Skeletal muscle tissue (tissue), 4 donors: ENCODE measurements around the gene LRRC56. TPM values are rescaled to one million over a fixed set of nuclear protein-coding genes. Genes with fewer than 3 reads are reported as not detected.
"Not testable (repeated sequence)": the region's sequence is repeated elsewhere in the genome, so short reads cannot be mapped to it uniquely, and the experiment has no call there.

Experiments used
- H3K27ac ChIP-seq: one replicate; pipeline ENCODE4 v1.7.0; 2013; ENCODE audit warnings: mild to moderate bottlenecking, low read depth, low read length, inconsistent platforms
- H3K27me3 ChIP-seq, 3 donors: one replicate each; pipeline ENCODE4 v1.7.0; 2013; ENCODE audit warnings: low read length in 3 of 3; ENCODE audit not compliant: control insufficient read depth in 3 of 3, insufficient read depth in 3 of 3
- H3K36me3 ChIP-seq, 3 donors: one replicate each; pipeline ENCODE4 v1.7.0; 2013; ENCODE audit warnings: low read length in 3 of 3; ENCODE audit not compliant: control insufficient read depth in 3 of 3, insufficient read depth in 3 of 3
- H3K4me1 ChIP-seq, 3 donors: one replicate each; pipeline ENCODE4 v1.7.0; 2013; ENCODE audit warnings: low read length in 3 of 3, mild to moderate bottlenecking in 3 of 3; ENCODE audit not compliant: control insufficient read depth in 3 of 3, insufficient read depth in 3 of 3
- H3K4me3 ChIP-seq, 3 donors: one replicate each; pipeline ENCODE4 v1.7.0; 2013; ENCODE audit warnings: low read length in 3 of 3
- H3K9ac ChIP-seq, 3 donors: one replicate each; pipeline ENCODE4 v1.7.0; 2013; ENCODE audit warnings: low read length in 3 of 3, mild to moderate bottlenecking in 3 of 3, moderate library complexity in 2 of 3, low read depth in 1 of 3
- H3K9me3 ChIP-seq, 3 donors: one replicate each; pipeline ENCODE4 v1.7.0; 2013; ENCODE audit warnings: low read length in 3 of 3; ENCODE audit not compliant: control insufficient read depth in 3 of 3
- total RNA-seq: library from RNA; depleted of rRNA; stranded (reverse); fragments of >200 nt; gene quantifications from one replicate; pipeline ENCODE4 v1.2.3, GENCODE V29; 2014
- donor health status: Osteomylitis.

Gene LRRC56
- total RNA-seq, 1 donor from 2014 or later: under 0.01 TPM

DNA sequence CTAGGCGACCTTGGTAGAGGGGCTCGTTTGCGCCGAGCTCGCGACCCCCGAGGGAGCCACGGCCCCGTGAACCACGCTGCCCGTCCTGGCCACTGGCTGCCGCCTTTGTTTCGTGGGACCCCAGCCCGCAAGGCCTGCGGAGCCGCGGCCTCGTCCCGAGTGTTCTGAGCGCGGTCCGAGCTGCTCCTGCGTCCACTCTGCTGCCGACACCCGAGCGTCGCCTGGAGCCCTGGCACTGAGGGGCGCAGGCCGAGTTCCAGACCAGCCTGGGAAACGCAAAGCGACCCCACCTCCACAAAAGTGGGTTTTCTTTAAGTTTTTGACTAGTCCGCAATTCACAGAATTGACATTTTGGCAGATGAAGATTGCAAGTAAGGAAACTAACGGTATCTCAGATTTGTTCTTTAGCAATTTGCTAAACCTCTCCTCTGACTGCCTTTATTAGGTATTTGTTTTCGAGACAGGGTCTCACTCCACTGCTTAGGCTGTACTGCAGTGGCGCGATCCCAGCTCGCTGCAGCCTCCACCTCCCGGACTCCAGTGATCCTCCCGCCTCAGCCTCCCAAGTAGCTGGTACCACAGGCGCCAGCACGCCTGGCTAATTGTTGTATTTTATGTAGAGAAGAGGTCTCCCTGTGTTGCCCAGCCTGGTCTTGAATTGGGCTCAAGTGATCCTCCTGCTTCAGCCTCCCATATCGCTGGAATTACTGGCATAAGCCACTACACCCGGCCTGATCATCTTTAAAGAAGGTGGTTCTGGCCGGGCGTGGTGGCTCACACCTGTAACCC lies 29.4 kb upstream of the LRRC56 start:
- Histone ChIP-seq H3K4me1 (peaks cover 30 to 40% (median 34%) of the 10 kb centered on the region in 3 donors), H3K9me3 (no peaks in the 10 kb centered on the region), H3K36me3 (peaks cover 6 to 8% (median 7%) of the 10 kb centered on the region in 3 donors), H3K27me3 (no peaks in the 10 kb centered on the region), H3K27ac (peak overlapping the region; percentile 100), H3K4me3 (peak overlapping the region; percentile 38 to 91 (median 67)), H3K9ac (peak overlapping the region; percentile 65 to 77 (median 70))

- Histone ChIP-seq H3K9ac (no peak overlapping the region), H3K9me3 (no peaks in the 10 kb centered on the region), H3K27ac (no peak overlapping the region), H3K36me3 (peaks cover 7 to 8% (median 8%) of the 10 kb centered on the region in 3 donors), H3K4me3 (no peak overlapping the region), H3K4me1 (peaks cover 23 to 30% (median 27%) of the 10 kb centered on the region in 3 donors), H3K27me3 (no peaks in the 10 kb centered on the region)
These were observed 28.4 kb upstream of the LRRC56 start for GRCh38 chr11:508956-509355.

- Histone ChIP-seq H3K9me3 (no peaks in the 10 kb centered on the region), H3K27me3 (no peaks in the 10 kb centered on the region), H3K36me3 (peaks cover 7 to 8% (median 8%) of the 10 kb centered on the region in 3 donors), H3K4me1 (peaks cover 0 to 2% (median 0%) of the 10 kb centered on the region in 3 donors), H3K9ac (no peak overlapping the region), H3K27ac (no peak overlapping the region), H3K4me3 (no peak overlapping the region)
These were observed 24.3 kb upstream of the LRRC56 start for GRCh38 chr11:512761-513595.

DNA sequence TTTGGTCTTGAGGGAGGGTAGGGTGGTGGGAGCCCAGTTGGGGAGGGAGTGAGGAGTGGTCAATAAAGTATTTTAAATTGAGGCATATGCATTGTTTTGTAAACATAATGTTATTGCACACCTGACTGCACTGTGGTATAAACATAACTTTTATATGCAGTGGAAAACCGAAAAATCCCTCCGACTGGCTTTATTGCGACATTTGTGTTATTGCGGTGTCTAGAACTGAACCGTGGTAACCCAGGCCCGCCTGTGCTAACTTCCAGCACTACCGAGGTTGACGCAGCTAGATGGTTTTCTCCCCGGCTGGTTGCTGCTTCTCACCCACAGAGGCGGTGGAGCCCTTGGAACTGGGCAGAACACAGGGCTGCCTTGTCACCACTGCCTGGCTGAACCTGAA lies 22.7 kb upstream of the LRRC56 start:
- peaks cover 0 to 4% (median 2%) of the 10 kb centered on the region in 3 donors for H3K4me1 ChIP-seq
- H3K4me3 ChIP-seq: no peak overlapping the region
- H3K27ac ChIP-seq: no peak overlapping the region
- peaks cover 0 to 6% (median 3%) of the 10 kb centered on the region in 3 donors for H3K36me3 ChIP-seq
- no peaks in the 10 kb centered on the region for H3K9me3 ChIP-seq
- no peaks in the 10 kb centered on the region for H3K27me3 ChIP-seq
- H3K9ac ChIP-seq: no peak overlapping the region

- H3K27ac ChIP-seq: no peak overlapping the region
- no peaks in the 10 kb centered on the region for H3K27me3 ChIP-seq
- peaks cover 0 to 6% (median 0%) of the 10 kb centered on the region in 3 donors for H3K36me3 ChIP-seq
- no peaks in the 10 kb centered on the region for H3K9me3 ChIP-seq
- H3K4me3 ChIP-seq: no peak overlapping the region
- H3K4me1 ChIP-seq: peaks cover 0 to 4% (median 2%) of the 10 kb centered on the region in 3 donors
- no peak overlapping the region for H3K9ac ChIP-seq
These were observed 22.2 kb upstream of the LRRC56 start for GRCh38 chr11:515131-515530.

- Histone ChIP-seq H3K9ac (no peak overlapping the region), H3K9me3 (no peaks in the 10 kb centered on the region), H3K4me3 (no peak overlapping the region), H3K36me3 (peaks cover 0 to 5% (median 0%) of the 10 kb centered on the region in 3 donors), H3K27ac (no peak overlapping the region), H3K4me1 (peaks cover 0 to 4% (median 2%) of the 10 kb centered on the region in 3 donors), H3K27me3 (no peaks in the 10 kb centered on the region)
These were observed 20.9 kb upstream of the LRRC56 start for GRCh38 chr11:516400-516799.

- not testable (repeated sequence) for H3K9me3 ChIP-seq, H3K4me3 ChIP-seq, H3K27me3 ChIP-seq, H3K36me3 ChIP-seq, H3K27ac ChIP-seq, H3K9ac ChIP-seq, H3K4me1 ChIP-seq
These were observed 20.2 kb upstream of the LRRC56 start for GRCh38 chr11:516918-517685.

DNA sequence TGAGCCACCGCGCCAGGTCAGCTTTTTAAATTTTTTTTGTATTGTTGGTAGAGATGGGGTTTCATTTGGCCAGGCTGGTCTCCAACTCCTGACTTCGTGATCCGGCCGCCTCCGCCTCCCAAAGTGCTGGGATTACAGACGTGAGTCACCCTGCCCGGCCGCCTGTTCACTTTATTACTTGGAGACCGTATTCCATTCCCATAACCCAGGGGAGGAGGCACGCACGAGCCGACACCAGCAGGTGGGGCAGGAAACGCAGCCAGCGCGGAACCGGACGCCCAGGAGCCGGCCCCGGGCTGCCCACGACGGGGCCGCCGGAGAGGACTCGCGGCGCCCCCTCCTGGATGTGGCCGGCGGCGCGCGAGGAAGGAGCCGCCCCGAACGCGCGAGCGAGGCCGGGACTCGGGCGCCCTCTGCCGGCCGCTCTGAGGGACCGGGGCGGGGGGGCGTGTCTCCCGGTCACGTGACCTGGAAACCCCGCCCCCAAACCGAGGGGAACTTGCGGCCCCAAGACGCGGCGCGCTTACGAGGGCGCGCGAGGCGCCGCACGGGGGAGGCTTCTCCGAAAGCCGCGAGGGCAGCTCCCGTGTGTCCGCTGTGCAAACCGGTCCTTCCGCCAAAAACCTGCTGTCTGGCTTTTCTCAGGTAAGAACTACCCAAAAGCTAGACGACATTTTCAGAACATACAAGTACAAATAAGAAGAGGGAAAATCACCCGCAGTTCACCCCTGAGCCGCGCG lies 18.7 kb upstream of the LRRC56 start:
- Histone ChIP-seq H3K4me3 (peak overlapping the region; percentile 43 to 45 (median 44)), H3K9ac (peak overlapping the region in 2 of 3 donors; percentile 14 to 50), H3K36me3 (no peaks in the 10 kb centered on the region), H3K4me1 (peaks cover 0 to 4% (median 2%) of the 10 kb centered on the region in 3 donors), H3K27me3 (no peaks in the 10 kb centered on the region), H3K9me3 (no peaks in the 10 kb centered on the region), H3K27ac (peak overlapping the region; percentile 88)
